AG09319 (cell line): Measurements from ENCODE around the gene KSR1.

ENCODE experiments used
- DNase-seq: peaks from one replicate; pipeline ENCODE4 v3.0.0-alpha.2; 2010; ENCODE audit warnings: low read depth; ENCODE audit errors: extremely low read depth
- CTCF ChIP-seq: IDR thresholded peaks from 2 replicates; pipeline ENCODE4 v1.5.1; 2011; ENCODE audit warnings: low read depth, mild to moderate bottlenecking, inconsistent platforms, low read length, moderate library complexity

The KSR1 gene

GRCh38 chr17:27579304-27579703 is 123.1 kb downstream of the KSR1 start:
- TF ChIP-seq CTCF: no peak
- no peak for DNase-seq

GRCh38 chr17:27579897-27580321 is 123.7 kb downstream of the KSR1 start:
- TF ChIP-seq CTCF: no peak
- DNase-seq: no peak

- DNase-seq: no peak
- no peak for TF ChIP-seq CTCF
Measured at GRCh38 chr17:27581016-27581415, 124.8 kb downstream of the KSR1 start.

- DNase-seq: no peak
- TF ChIP-seq CTCF: no peak
Measured at GRCh38 chr17:27582696-27583095, 126.4 kb downstream of the KSR1 start.

- DNase-seq: no peak
- no peak for TF ChIP-seq CTCF
Measured at GRCh38 chr17:27585153-27585681, 129.0 kb downstream of the KSR1 start.

- no peak for DNase-seq
- TF ChIP-seq CTCF: no peak
Measured at GRCh38 chr17:27585792-27586191, 129.5 kb downstream of the KSR1 start.

- no peak for TF ChIP-seq CTCF
- peak; percentile 30 for DNase-seq
Measured at GRCh38 chr17:27586203-27586721, 130.0 kb downstream of the KSR1 start.
